ENCODE data around the gene SLF1. TPM values are rescaled to one million over a fixed set of nuclear protein-coding genes. Genes with fewer than 3 reads are reported as not detected.

Gene SLF1
- total RNA-seq, 2 donors from 2014 or later = 22.0 to 32.4 TPM

GRCh38 chr5:94575196-94575595 is 43.3 kb upstream of the SLF1 start:
- Mint-ChIP-seq H3K9me3 (peaks cover 24% of the 10 kb centered on the region), H3K36me3 (ENCODE audit: low read depth) (peaks cover 10% of the 10 kb centered on the region), H3K4me1 (peaks cover 16% of the 10 kb centered on the region), H3K27ac (peak overlapping the region; percentile 22), H3K4me3 (no peak overlapping the region), H3K27me3 (ENCODE audit: insufficient read depth) (no peaks in the 10 kb centered on the region)
- no peak for TF ChIP-seq CTCF (conservative IDR thresholded peaks at IDR 0.05)
- Histone ChIP-seq H3K27ac (ENCODE audit: low read depth, low read length) (no peak overlapping the region), H3K4me3 (ENCODE audit: low read length) (peak overlapping the region; percentile 43), H3K9me3 (ENCODE audit: control insufficient read depth, low read length) (peaks cover 19% of the 10 kb centered on the region), H3K36me3 (ENCODE audit: control insufficient read depth, insufficient read depth, low read length) (peaks cover 13% of the 10 kb centered on the region), H3K4me1 (ENCODE audit: control insufficient read depth, insufficient read depth, low read length) (peaks cover 6% of the 10 kb centered on the region), H3K9ac (ENCODE audit: extremely low read depth, low read length, poor library complexity, severe bottlenecking) (no peak overlapping the region), H3K27me3 (ENCODE audit: control insufficient read depth, insufficient read depth, low read length, poor library complexity, severe bottlenecking) (no peaks in the 10 kb centered on the region)
- no peak for DNase-seq
- WGBS, 2 experiments (ENCODE audit: insufficient coverage in 1 of 2, insufficient read length in 1 of 2) = 87 to 92% methylated on average over 4 of the region's 4 CpGs

- Mint-ChIP-seq H3K27ac (no peak overlapping the region), H3K4me3 (no peak overlapping the region), H3K9me3 (peaks cover 20% of the 10 kb centered on the region), H3K4me1 (peaks cover 20% of the 10 kb centered on the region), H3K27me3 (ENCODE audit: insufficient read depth) (no peaks in the 10 kb centered on the region), H3K36me3 (ENCODE audit: low read depth) (peaks cover 9% of the 10 kb centered on the region)
- Histone ChIP-seq H3K36me3 (ENCODE audit: control insufficient read depth, insufficient read depth, low read length) (peaks cover 9% of the 10 kb centered on the region), H3K9ac (ENCODE audit: extremely low read depth, low read length, poor library complexity, severe bottlenecking) (no peak overlapping the region), H3K9me3 (ENCODE audit: control insufficient read depth, low read length) (peaks cover 9% of the 10 kb centered on the region), H3K27ac (ENCODE audit: low read depth, low read length) (no peak overlapping the region), H3K4me3 (ENCODE audit: low read length) (no peak overlapping the region), H3K4me1 (ENCODE audit: control insufficient read depth, insufficient read depth, low read length) (peaks cover 6% of the 10 kb centered on the region), H3K27me3 (ENCODE audit: control insufficient read depth, insufficient read depth, low read length, poor library complexity, severe bottlenecking) (no peaks in the 10 kb centered on the region)
- no peak for DNase-seq
- TF ChIP-seq CTCF (conservative IDR thresholded peaks at IDR 0.05) = no peak
These were observed 40.8 kb upstream of the SLF1 start for GRCh38 chr5:94577466-94578245.

GRCh38 chr5:94595281-94595840 is 23.1 kb upstream of the SLF1 start:
- Mint-ChIP-seq H3K9me3 (peaks cover 4% of the 10 kb centered on the region), H3K27me3 (ENCODE audit: insufficient read depth) (no peaks in the 10 kb centered on the region), H3K36me3 (ENCODE audit: low read depth) (no peaks in the 10 kb centered on the region), H3K4me3 (no peak overlapping the region), H3K27ac (no peak overlapping the region), H3K4me1 (peaks cover 3% of the 10 kb centered on the region)
- H3K9me3 ChIP-seq (ENCODE audit: control insufficient read depth, low read length) = peaks cover 4% of the 10 kb centered on the region
- no peak for TF ChIP-seq CTCF (conservative IDR thresholded peaks at IDR 0.05)
- no peaks in the 10 kb centered on the region for H3K27me3 ChIP-seq (ENCODE audit: control insufficient read depth, insufficient read depth, low read length, poor library complexity, severe bottlenecking)
- no peak overlapping the region for H3K4me3 ChIP-seq (ENCODE audit: low read length)
- H3K4me1 ChIP-seq (ENCODE audit: control insufficient read depth, insufficient read depth, low read length) = no peaks in the 10 kb centered on the region
- no peak overlapping the region for H3K9ac ChIP-seq (ENCODE audit: extremely low read depth, low read length, poor library complexity, severe bottlenecking)
- H3K36me3 ChIP-seq (ENCODE audit: control insufficient read depth, insufficient read depth, low read length) = no peaks in the 10 kb centered on the region
- WGBS, 2 experiments (ENCODE audit: insufficient coverage in 1 of 2, insufficient read length in 1 of 2) = 92 to 96% methylated on average over 7 of the region's 7 CpGs
- no peak overlapping the region for H3K27ac ChIP-seq (ENCODE audit: low read depth, low read length)
- no peak for DNase-seq
